ENCODE data around the gene AHDC1. TPM values are rescaled to one million over a fixed set of nuclear protein-coding genes. Genes with fewer than 3 reads are reported as not detected.
A peak's percentile ranks its signal among the peaks of the same experiment; 100 is the strongest.

AHDC1 gene
- total RNA-seq, result 10 to 100 TPM in 1 of 2 experiments, 1 to 10 TPM in 1; 7.7 to 10.1 TPM

- Mint-ChIP-seq H3K36me3 (ENCODE audit: low read depth) (no peaks in the 10 kb centered on the region), H3K4me3 (peak within 1 kb of the TSS; percentile 85), H3K27ac (peak within 1 kb of the TSS; percentile 57), H3K27me3 (ENCODE audit: low read depth) (no peaks in the 10 kb centered on the region), H3K4me1 (ENCODE audit: low read depth) (peaks cover 39% of the 10 kb centered on the region), H3K9me3 (no peaks in the 10 kb centered on the region)
- CTCF ChIA-PET, result interaction anchor here (0.6 to 6.7 kb wide), 8 partner anchors 10 to 207 kb away, joined by 3 to 263 read pairs (median 8); partner anchors contain the start of gene IFI6
- peak; percentile 91 for DNase-seq
- intact Hi-C loops (cut with micrococcal nuclease), result loop anchor here (1.0 kb wide), 1 partner anchor 212 kb away; the partner anchor contains the start of gene GPR3
These were observed at the start of gene AHDC1 for GRCh38 chr1:27603681-27604578. Gene AHDC1 (minus strand): TSS chr1:27604144. CDS start chr1:27552115, 52,029 bp downstream.

GRCh38 chr1:27652111-27652864 lies 48.3 kb upstream of the AHDC1 start:
- no peaks in the 10 kb centered on the region for H3K27me3 Mint-ChIP-seq (ENCODE audit: low read depth)
- intact Hi-C loops (cut with micrococcal nuclease), result no loop called here
- H3K4me1 Mint-ChIP-seq (ENCODE audit: low read depth), result peaks cover 12% of the 10 kb centered on the region
- H3K27ac Mint-ChIP-seq, result no peak overlapping the region
- H3K9me3 Mint-ChIP-seq, result no peaks in the 10 kb centered on the region
- H3K4me3 Mint-ChIP-seq, result no peak overlapping the region
- CTCF ChIA-PET, result interaction anchor here (0.9 to 1.0 kb wide), 3 partner anchors 9 to 46 kb away, joined by 3 to 4 read pairs (median 3); no protein-coding TSS in a partner anchor
- H3K36me3 Mint-ChIP-seq (ENCODE audit: low read depth), result no peaks in the 10 kb centered on the region
- no peak for DNase-seq

- no peaks in the 10 kb centered on the region for H3K36me3 Mint-ChIP-seq (ENCODE audit: low read depth)
- H3K4me3 Mint-ChIP-seq, result no peak overlapping the region
These were observed 46.7 kb upstream of the AHDC1 start for GRCh38 chr1:27650539-27651175.

GRCh38 chr1:27650171-27650538 lies 46.2 kb upstream of the AHDC1 start:
- no peak for DNase-seq
- H3K4me1 Mint-ChIP-seq (ENCODE audit: low read depth), result peaks cover 12% of the 10 kb centered on the region
- intact Hi-C loops (cut with micrococcal nuclease), result no loop called here
- CTCF ChIA-PET, result interaction anchor here (0.7 to 2.7 kb wide), 6 partner anchors 9 to 44 kb away, joined by 4 to 31 read pairs (median 6); no protein-coding TSS in a partner anchor
- H3K36me3 Mint-ChIP-seq (ENCODE audit: low read depth), result no peaks in the 10 kb centered on the region
- no peak overlapping the region for H3K27ac Mint-ChIP-seq
- H3K27me3 Mint-ChIP-seq (ENCODE audit: low read depth), result no peaks in the 10 kb centered on the region
- no peak overlapping the region for H3K4me3 Mint-ChIP-seq
- H3K9me3 Mint-ChIP-seq, result no peaks in the 10 kb centered on the region

More at GRCh38 chr1:27650539-27651175, 46.7 kb upstream of the AHDC1 start:
- Mint-ChIP-seq H3K9me3 (no peaks in the 10 kb centered on the region), H3K27me3 (ENCODE audit: low read depth) (no peaks in the 10 kb centered on the region), H3K4me1 (ENCODE audit: low read depth) (peaks cover 12% of the 10 kb centered on the region), H3K27ac (no peak overlapping the region)
- intact Hi-C loops (cut with micrococcal nuclease), result no loop called here
- CTCF ChIA-PET, result interaction anchor here (1.2 to 2.7 kb wide), 5 partner anchors 10 to 44 kb away, joined by 5 to 31 read pairs (median 6); no protein-coding TSS in a partner anchor
- DNase-seq, result peak; percentile 31

- Mint-ChIP-seq H3K9me3 (no peaks in the 10 kb centered on the region), H3K4me1 (ENCODE audit: low read depth) (peaks cover 13% of the 10 kb centered on the region), H3K27ac (no peak overlapping the region), H3K36me3 (ENCODE audit: low read depth) (no peaks in the 10 kb centered on the region), H3K27me3 (ENCODE audit: low read depth) (no peaks in the 10 kb centered on the region), H3K4me3 (no peak overlapping the region)
- CTCF ChIA-PET, result interaction anchor here (0.6 to 2.7 kb wide), 4 partner anchors 8 to 270 kb away, joined by 3 to 31 read pairs (median 4); no protein-coding TSS in a partner anchor
- DNase-seq, result no peak
- intact Hi-C loops (cut with micrococcal nuclease), result no loop called here
These were observed 45.3 kb upstream of the AHDC1 start for GRCh38 chr1:27649306-27649635.

GRCh38 chr1:27648602-27649305 lies 44.8 kb upstream of the AHDC1 start:
- Mint-ChIP-seq H3K27me3 (ENCODE audit: low read depth) (no peaks in the 10 kb centered on the region), H3K27ac (no peak overlapping the region), H3K4me1 (ENCODE audit: low read depth) (peaks cover 19% of the 10 kb centered on the region), H3K9me3 (no peaks in the 10 kb centered on the region), H3K36me3 (ENCODE audit: low read depth) (no peaks in the 10 kb centered on the region), H3K4me3 (no peak overlapping the region)
- intact Hi-C loops (cut with micrococcal nuclease), result no loop called here
- DNase-seq, result no peak
- CTCF ChIA-PET, result interaction anchor here (0.6 to 2.7 kb wide), 3 partner anchors 13 to 271 kb away, joined by 3 to 31 read pairs (median 4); no protein-coding TSS in a partner anchor

GRCh38 chr1:27647328-27647727 lies 43.4 kb upstream of the AHDC1 start:
- no peak overlapping the region for H3K4me3 Mint-ChIP-seq
- H3K4me1 Mint-ChIP-seq (ENCODE audit: low read depth), result peaks cover 24% of the 10 kb centered on the region
- intact Hi-C loops (cut with micrococcal nuclease), result no loop called here
- no peaks in the 10 kb centered on the region for H3K27me3 Mint-ChIP-seq (ENCODE audit: low read depth)
- H3K36me3 Mint-ChIP-seq (ENCODE audit: low read depth), result no peaks in the 10 kb centered on the region
- no peak for DNase-seq
- H3K9me3 Mint-ChIP-seq, result no peaks in the 10 kb centered on the region
- CTCF ChIA-PET, result interaction anchor here (1.1 to 2.1 kb wide), 2 partner anchors 15 to 22 kb away, joined by 4 to 6 read pairs; no protein-coding TSS in a partner anchor
- H3K27ac Mint-ChIP-seq, result no peak overlapping the region

GRCh38 chr1:27646676-27647075 lies 42.7 kb upstream of the AHDC1 start:
- DNase-seq, result no peak
- intact Hi-C loops (cut with micrococcal nuclease), result no loop called here
- no peaks in the 10 kb centered on the region for H3K9me3 Mint-ChIP-seq
- H3K36me3 Mint-ChIP-seq (ENCODE audit: low read depth), result no peaks in the 10 kb centered on the region
- no peaks in the 10 kb centered on the region for H3K27me3 Mint-ChIP-seq (ENCODE audit: low read depth)
- H3K27ac Mint-ChIP-seq, result no peak overlapping the region
- CTCF ChIA-PET, result interaction anchor here (1.0 to 2.1 kb wide), 2 partner anchors 23 to 37 kb away, joined by 3 to 6 read pairs; no protein-coding TSS in a partner anchor
- peaks cover 24% of the 10 kb centered on the region for H3K4me1 Mint-ChIP-seq (ENCODE audit: low read depth)
- no peak overlapping the region for H3K4me3 Mint-ChIP-seq

GRCh38 chr1:27645071-27645415 lies 41.1 kb upstream of the AHDC1 start:
- intact Hi-C loops (cut with micrococcal nuclease), result no loop called here
- no peak overlapping the region for H3K27ac Mint-ChIP-seq
- CTCF ChIA-PET, result interaction anchor here (1.0 to 2.1 kb wide), 6 partner anchors 11 to 37 kb away, joined by 3 to 30 read pairs (median 8); no protein-coding TSS in a partner anchor
- H3K27me3 Mint-ChIP-seq (ENCODE audit: low read depth), result no peaks in the 10 kb centered on the region
- H3K9me3 Mint-ChIP-seq, result no peaks in the 10 kb centered on the region
- no peak for DNase-seq
- H3K4me3 Mint-ChIP-seq, result no peak overlapping the region
- peaks cover 14% of the 10 kb centered on the region for H3K4me1 Mint-ChIP-seq (ENCODE audit: low read depth)
- no peaks in the 10 kb centered on the region for H3K36me3 Mint-ChIP-seq (ENCODE audit: low read depth)

GRCh38 chr1:27644369-27645070 lies 40.6 kb upstream of the AHDC1 start:
- Mint-ChIP-seq H3K36me3 (ENCODE audit: low read depth) (no peaks in the 10 kb centered on the region), H3K27ac (no peak overlapping the region), H3K27me3 (ENCODE audit: low read depth) (no peaks in the 10 kb centered on the region), H3K4me1 (ENCODE audit: low read depth) (peaks cover 12% of the 10 kb centered on the region), H3K4me3 (no peak overlapping the region), H3K9me3 (no peaks in the 10 kb centered on the region)
- CTCF ChIA-PET, result interaction anchor here (1.0 to 2.1 kb wide), 7 partner anchors 11 to 36 kb away, joined by 3 to 30 read pairs (median 6); no protein-coding TSS in a partner anchor
- DNase-seq, result no peak
- intact Hi-C loops (cut with micrococcal nuclease), result loop anchor here (1.0 kb wide), 1 partner anchor 19 kb away; no protein-coding TSS in a partner anchor
